ENCODE data around the gene FKBP6.
A peak's percentile ranks its signal among the peaks of the same experiment; 100 is the strongest.
"Not testable (repeated sequence)": the region's sequence is repeated elsewhere in the genome, so short reads cannot be mapped to it uniquely, and the experiment has no call there.

The FKBP6 gene

GRCh38 chr7:73324081-73324845 lies 3.7 kb upstream of the FKBP6 start:
- DNase-seq (ENCODE audit: low read depth), result peak; percentile 21

- not testable (repeated sequence) for DNase-seq (ENCODE audit: low read depth)
Observed at GRCh38 chr7:73325424-73325823, 2.5 kb upstream of the FKBP6 start.

- not testable (repeated sequence) for DNase-seq (ENCODE audit: low read depth)
Observed at GRCh38 chr7:73327449-73327848, 512 bp upstream of the FKBP6 start.

- no peak for DNase-seq (ENCODE audit: low read depth)
Observed at GRCh38 chr7:73328696-73329095, 735 bp downstream of the FKBP6 start.

- no peak for DNase-seq (ENCODE audit: low read depth)
Observed at GRCh38 chr7:73329861-73330581, 2.1 kb downstream of the FKBP6 start.

GRCh38 chr7:73330772-73331171 lies 2.8 kb downstream of the FKBP6 start:
- DNase-seq (ENCODE audit: low read depth), result no peak

GRCh38 chr7:73332447-73332846 lies 4.5 kb downstream of the FKBP6 start:
- DNase-seq (ENCODE audit: low read depth), result no peak

GRCh38 chr7:73338321-73338720 lies 10.4 kb downstream of the FKBP6 start:
- DNase-seq (ENCODE audit: low read depth), result no peak

- no peak for DNase-seq (ENCODE audit: low read depth)
Observed at GRCh38 chr7:73340514-73340913, 12.6 kb downstream of the FKBP6 start.

GRCh38 chr7:73341877-73342276 lies 13.9 kb downstream of the FKBP6 start:
- no peak for DNase-seq (ENCODE audit: low read depth)

GRCh38 chr7:73342645-73343044 lies 14.7 kb downstream of the FKBP6 start:
- no peak for DNase-seq (ENCODE audit: low read depth)

- DNase-seq (ENCODE audit: low read depth), result no peak
Observed at GRCh38 chr7:73343671-73344380, 15.9 kb downstream of the FKBP6 start.

- DNase-seq (ENCODE audit: low read depth), result no peak
Observed at GRCh38 chr7:73345538-73345937, 17.6 kb downstream of the FKBP6 start.

- DNase-seq (ENCODE audit: low read depth), result no peak
Observed at GRCh38 chr7:73345951-73346350, 18.0 kb downstream of the FKBP6 start.

- no peak for DNase-seq (ENCODE audit: low read depth)
Observed at GRCh38 chr7:73349763-73350162, 21.8 kb downstream of the FKBP6 start.

- DNase-seq (ENCODE audit: low read depth), result no peak
Observed at GRCh38 chr7:73350306-73351068, 22.5 kb downstream of the FKBP6 start.

- DNase-seq (ENCODE audit: low read depth), result no peak
Observed at GRCh38 chr7:73351447-73352167, 23.6 kb downstream of the FKBP6 start.

- no peak for DNase-seq (ENCODE audit: low read depth)
Observed at GRCh38 chr7:73352784-73353183, 24.8 kb downstream of the FKBP6 start.

GRCh38 chr7:73353243-73353642 lies 25.3 kb downstream of the FKBP6 start:
- DNase-seq (ENCODE audit: low read depth), result no peak

- no peak for DNase-seq (ENCODE audit: low read depth)
Observed at GRCh38 chr7:73354196-73354595, 26.2 kb downstream of the FKBP6 start.

- no peak for DNase-seq (ENCODE audit: low read depth)
Observed at GRCh38 chr7:73354821-73355220, 26.9 kb downstream of the FKBP6 start.

All from stimulated activated CD4-positive, alpha-beta T cell treated with anti-CD3 and anti-CD28 coated beads, Interleukin-2, amount 100 ng/mL, for 4 hours (primary cell).